Measurements from ENCODE around the gene TMEM185B.
"Not testable (repeated sequence)": the region's sequence is repeated elsewhere in the genome, so short reads cannot be mapped to it uniquely, and the experiment has no call there.

Gene TMEM185B

GRCh38 chr2:120265006-120265405 is 41.8 kb upstream of the TMEM185B start:
- peaks cover 84 to 89% of the 10 kb centered on the region in 2 experiments for H3K4me1 ChIP-seq (ENCODE audit: control insufficient read depth in 1 of 2, insufficient read depth in 1 of 2, low read depth in 1 of 2, low read length in 1 of 2)
- no peaks in the 10 kb centered on the region for H3K27me3 ChIP-seq
- H3K9me3 ChIP-seq: no peaks in the 10 kb centered on the region
- peak overlapping the region; percentile 55 to 56 for H3K4me3 ChIP-seq (ENCODE audit: low read depth in 1 of 2, low read length in 1 of 2)
- TF ChIP-seq CTCF (IDR thresholded peaks at IDR 0.05): no peak
- peaks cover 11% of the 10 kb centered on the region for H3K36me3 ChIP-seq
- peak overlapping the region; percentile 97 for H3K27ac ChIP-seq

- Histone ChIP-seq H3K27ac (peak overlapping the region; percentile 97), H3K4me3 (ENCODE audit: low read depth in 1 of 2, low read length in 1 of 2) (no peak overlapping the region), H3K36me3 (peaks cover under 1% of the 10 kb centered on the region), H3K4me1 (ENCODE audit: control insufficient read depth in 1 of 2, insufficient read depth in 1 of 2, low read depth in 1 of 2, low read length in 1 of 2) (peaks cover 83 to 87% of the 10 kb centered on the region in 2 experiments), H3K27me3 (no peaks in the 10 kb centered on the region), H3K9me3 (no peaks in the 10 kb centered on the region)
- no peak for TF ChIP-seq CTCF (IDR thresholded peaks at IDR 0.05)
Measured at GRCh38 chr2:120262761-120263428, 39.7 kb upstream of the TMEM185B start.

- Histone ChIP-seq H3K4me1 (ENCODE audit: control insufficient read depth in 1 of 2, insufficient read depth in 1 of 2, low read depth in 1 of 2, low read length in 1 of 2) (peaks cover 87 to 88% of the 10 kb centered on the region in 2 experiments), H3K27ac (peak overlapping the region; percentile 97)
Measured at GRCh38 chr2:120262150-120262549, 39.0 kb upstream of the TMEM185B start.

GRCh38 chr2:120261387-120262006 is 38.3 kb upstream of the TMEM185B start:
- Histone ChIP-seq H3K4me1 (ENCODE audit: control insufficient read depth in 1 of 2, insufficient read depth in 1 of 2, low read depth in 1 of 2, low read length in 1 of 2) (peaks cover 87 to 88% of the 10 kb centered on the region in 2 experiments), H3K27ac (peak overlapping the region; percentile 97), H3K27me3 (no peaks in the 10 kb centered on the region), H3K9me3 (no peaks in the 10 kb centered on the region), H3K36me3 (no peaks in the 10 kb centered on the region), H3K4me3 (ENCODE audit: low read depth in 1 of 2, low read length in 1 of 2) (peak overlapping the region in 1 of 2 experiments; percentile 15)
- no peak for TF ChIP-seq CTCF (IDR thresholded peaks at IDR 0.05)

More at GRCh38 chr2:120262150-120262549, 39.0 kb upstream of the TMEM185B start:
- H3K4me3 ChIP-seq (ENCODE audit: low read depth in 1 of 2, low read length in 1 of 2): no peak overlapping the region
- H3K36me3 ChIP-seq: no peaks in the 10 kb centered on the region
- H3K27me3 ChIP-seq: no peaks in the 10 kb centered on the region
- TF ChIP-seq CTCF (IDR thresholded peaks at IDR 0.05): no peak
- no peaks in the 10 kb centered on the region for H3K9me3 ChIP-seq

GRCh38 chr2:120260736-120261135 is 37.5 kb upstream of the TMEM185B start:
- no peaks in the 10 kb centered on the region for H3K9me3 ChIP-seq
- no peaks in the 10 kb centered on the region for H3K27me3 ChIP-seq
- H3K27ac ChIP-seq: peak overlapping the region; percentile 97
- peak overlapping the region in 1 of 2 experiments; percentile 2 for H3K4me3 ChIP-seq (ENCODE audit: low read depth in 1 of 2, low read length in 1 of 2)
- H3K36me3 ChIP-seq: no peaks in the 10 kb centered on the region
- peaks cover 87 to 88% of the 10 kb centered on the region in 2 experiments for H3K4me1 ChIP-seq (ENCODE audit: control insufficient read depth in 1 of 2, insufficient read depth in 1 of 2, low read depth in 1 of 2, low read length in 1 of 2)
- TF ChIP-seq CTCF (IDR thresholded peaks at IDR 0.05): no peak

- Histone ChIP-seq H3K4me1 (ENCODE audit: control insufficient read depth in 1 of 2, insufficient read depth in 1 of 2, low read depth in 1 of 2, low read length in 1 of 2) (peaks cover 87 to 88% of the 10 kb centered on the region in 2 experiments), H3K27ac (peak overlapping the region; percentile 97)
- not testable (repeated sequence) for H3K9me3 ChIP-seq; H3K36me3 ChIP-seq; H3K4me3 ChIP-seq (ENCODE audit: low read depth in 1 of 2, low read length in 1 of 2); H3K27me3 ChIP-seq
Measured at GRCh38 chr2:120259939-120260338, 36.7 kb upstream of the TMEM185B start.
